K562 (cell line): Measurements from ENCODE around the gene ROBO1. TPM values are rescaled to one million over a fixed set of nuclear protein-coding genes. Genes with fewer than 3 reads are reported as not detected.

ENCODE experiments used
- ATAC-seq: fragments of 200-7000 bp; cut with Tn5 transposase; 3 replicates; pipeline ENCODE4 v1.9.1; 2020; ENCODE audit warnings: moderate library complexity
- BruUV-seq: library from RNA; stranded (reverse); fragments of 400-500 nt; replicated peaks from 2 replicates; lab custom pipeline; 2021; lab: Mats Ljungman, UMichigan
- CTCF ChIA-PET: fragments of 300-600 bp; formaldehyde crosslinking; extraction: SDS; loops from one replicate; lab custom pipeline; 2021; ENCODE audit warnings: low intra/inter-chr PET ratio; lab: Yijun Ruan, JAX
- POLR2A ChIA-PET: fragments of 300-600, 350-650 bp; sonication (Branson Sonifier 250); formaldehyde crosslinking; extraction: SDS; loops from one replicate; lab custom pipeline; 2021; ENCODE audit warnings: antibody characterized with exemption, inconsistent platforms; lab: Yijun Ruan, JAX
- DNase-seq, 4 experiments: peaks; one replicate each; pipeline versions ENCODE4 v3.0.0 to v3.0.0-alpha.2; 2011 to 2018; ENCODE audit warnings: low spot score in 3 of 4, mixed read lengths in 3 of 4; ENCODE audit errors: extremely low read depth in 1 of 4
- FAIRE-seq: peaks from 2 replicates; lab custom pipeline; 2011; peaks lifted over from hg19 to GRCh38; lab: Jason Lieb, UNC
- H2AFZ ChIP-seq: 2 replicates; pipeline ENCODE4 v1.6.0; 2011; ENCODE audit warnings: low read depth, low read length, control low read depth, inconsistent platforms
- H3K27ac ChIP-seq: fragments of 200-600 bp; 3 replicates; pipeline ENCODE4 v1.8.0; 2011; ENCODE audit warnings: low read depth, mild to moderate bottlenecking, control low read depth, inconsistent platforms, low read length, moderate library complexity, mixed read lengths; ENCODE audit errors: extremely low read depth
- H3K27me3 ChIP-seq, 2 experiments: fragments of 300-600 bp in 1 of 2; 2 replicates in 1 of 2; 3 replicates in 1 of 2; pipeline versions ENCODE4 v1.6.0 to v1.8.0; 2011; ENCODE audit warnings: inconsistent platforms in 2 of 2, low read length in 2 of 2, mild to moderate bottlenecking in 1 of 2, mixed read lengths in 1 of 2, moderate library complexity in 1 of 2; ENCODE audit not compliant: control insufficient read depth in 2 of 2, insufficient read depth in 2 of 2
- H3K36me3 ChIP-seq: fragments of 300-600 bp; 3 replicates; pipeline ENCODE4 v1.8.0; 2011; ENCODE audit warnings: mild to moderate bottlenecking, low read length, inconsistent platforms; ENCODE audit not compliant: control insufficient read depth, insufficient read depth
- H3K4me1 ChIP-seq, 2 experiments: fragments of 200-600 bp in 1 of 2; replicated peaks in 1 of 2; 2 replicates in 1 of 2; 3 replicates in 1 of 2; pipeline versions ENCODE4 v1.5.1 to v1.8.0; 2011; ENCODE audit warnings: inconsistent platforms in 2 of 2, low read length in 2 of 2, mild to moderate bottlenecking in 1 of 2, mixed read lengths in 1 of 2, moderate library complexity in 1 of 2; ENCODE audit not compliant: control insufficient read depth in 2 of 2, insufficient read depth in 2 of 2
- H3K4me2 ChIP-seq: 2 replicates; pipeline ENCODE4 v1.6.1; 2011; ENCODE audit warnings: low read length, control low read depth, inconsistent platforms, mixed read lengths; ENCODE audit not compliant: insufficient read depth
- H3K4me3 ChIP-seq: fragments of 200-600 bp; sonication (generic), shearing (Covaris generic); 2 replicates; pipeline ENCODE4 v1.5.1; 2016; ENCODE audit warnings: control low read depth, inconsistent platforms
- H3K79me2 ChIP-seq: fragments of 200-600 bp; 3 replicates; pipeline ENCODE4 v1.8.0; 2011; ENCODE audit warnings: low read length, inconsistent platforms; ENCODE audit not compliant: control insufficient read depth, insufficient read depth
- H3K9ac ChIP-seq, 2 experiments: 2 replicates each; pipeline versions ENCODE4 v1.6.0 to v1.6.1; 2011; ENCODE audit warnings: low read depth in 2 of 2, low read length in 2 of 2, control low read depth in 1 of 2, inconsistent platforms in 1 of 2, mild to moderate bottlenecking in 1 of 2, mixed read lengths in 1 of 2; ENCODE audit not compliant: insufficient read depth in 1 of 2
- H3K9me1 ChIP-seq: one replicate; pipeline ENCODE4 v1.6.0; 2011; ENCODE audit warnings: inconsistent platforms, mild to moderate bottlenecking, low read length, moderate library complexity; ENCODE audit not compliant: control insufficient read depth, insufficient read depth
- H3K9me3 ChIP-seq: replicated peaks from 2 replicates; pipeline ENCODE4 v1.5.1; 2011; ENCODE audit warnings: low read depth, low read length, inconsistent platforms; ENCODE audit not compliant: control insufficient read depth, insufficient read depth
- H4K20me1 ChIP-seq: replicated peaks from 2 replicates; pipeline ENCODE4 v1.6.1; 2011; ENCODE audit warnings: low read length, inconsistent platforms, mixed read lengths; ENCODE audit not compliant: control insufficient read depth, insufficient read depth
- CAMTA2 ChIP-seq: fragments of 250-450 bp; sonication (Bioruptor Pico); conservative IDR thresholded peaks from 2 replicates; pipeline ENCODE4 v1.5.1; 2022
- COPS2 ChIP-seq: fragments of 450-650 bp; conservative IDR thresholded peaks from 2 replicates; pipeline ENCODE4 v1.6.1; 2016; ENCODE audit warnings: mild to moderate bottlenecking, moderate library complexity
- DNMT1 ChIP-seq: fragments of 450-650 bp; IDR thresholded peaks from 2 replicates; pipeline ENCODE4 v1.6.1; 2016; ENCODE audit warnings: antibody characterized with exemption, mild to moderate bottlenecking
- ELK1 ChIP-seq: sonication (generic); formaldehyde crosslinking; IDR thresholded peaks from 2 replicates; pipeline ENCODE4 v1.8.1; 2022; ENCODE audit warnings: missing genetic modification reagents
- HDAC6 ChIP-seq: IDR thresholded peaks from 2 replicates; pipeline ENCODE4 v1.6.1; 2012; ENCODE audit warnings: low read depth, mild to moderate bottlenecking, control low read depth, inconsistent platforms, low read length, moderate library complexity
- HIVEP1 ChIP-seq: fragments of 250-450 bp; sonication (Bioruptor Pico); IDR thresholded peaks from 2 replicates; pipeline ENCODE4 v1.4.0; 2020; ENCODE audit warnings: mild to moderate bottlenecking
- LEF1 ChIP-seq: fragments of 450-650 bp; IDR thresholded peaks from 2 replicates; pipeline ENCODE4 v1.6.1; 2016; ENCODE audit warnings: mild to moderate bottlenecking
- NBN ChIP-seq: fragments of 450-650 bp; IDR thresholded peaks from 2 replicates; pipeline ENCODE4 v1.6.1; 2016; ENCODE audit warnings: low read depth, mild to moderate bottlenecking
- NFXL1 ChIP-seq: fragments of 450-650 bp; formaldehyde crosslinking; IDR thresholded peaks from 2 replicates; pipeline ENCODE4 v1.4.0; 2021; ENCODE audit warnings: mild to moderate bottlenecking
- NUFIP1 ChIP-seq: fragments of 450-650 bp; IDR thresholded peaks from 2 replicates; pipeline ENCODE4 v1.6.1; 2018; ENCODE audit not compliant: partially characterized antibody
- PTRF ChIP-seq: fragments of 450-650 bp; IDR thresholded peaks from 2 replicates; pipeline ENCODE4 v1.6.1; 2016; ENCODE audit warnings: mild to moderate bottlenecking, missing genetic modification characterization, missing compliant biosample characterization
- SRSF7 ChIP-seq: fragments of 200-400 bp; formaldehyde crosslinking; optimal IDR thresholded peaks from 2 replicates; pipeline ENCODE3; 2017; ENCODE audit warnings: mild to moderate bottlenecking, low read depth, low read length
- TAL1 ChIP-seq: fragments of 450-650 bp; IDR thresholded peaks from 2 replicates; pipeline ENCODE4 v1.6.1; 2016; ENCODE audit warnings: mild to moderate bottlenecking
- ZBTB49 ChIP-seq: sonication (generic); formaldehyde crosslinking; IDR thresholded peaks from 2 replicates; pipeline ENCODE4 v1.8.0; 2022; ENCODE audit warnings: missing genetic modification reagents, mild to moderate bottlenecking, borderline replicate concordance
- ZFP1 ChIP-seq: fragments of 450-650 bp; formaldehyde crosslinking; IDR thresholded peaks from 2 replicates; pipeline ENCODE4 v1.4.0; 2020; ENCODE audit warnings: mild to moderate bottlenecking, mixed read lengths
- ZNF586 ChIP-seq: fragments of 450-650 bp; formaldehyde crosslinking; conservative IDR thresholded peaks from 2 replicates; pipeline ENCODE4 v1.4.0; 2020; ENCODE audit warnings: mild to moderate bottlenecking, moderate library complexity
- WGBS: fragments of 100-300 bp; shearing (Covaris generic); methylation state at CpG from one replicate; pipeline ENCODE4 v1.1.6; 2016; ENCODE audit warnings: low coverage, mixed read lengths; ENCODE audit not compliant: insufficient coverage; ENCODE audit errors: missing lambda C conversion rate; 5-methylcytosine and 5-hydroxymethylcytosine counted together
- in situ Hi-C: fragments of 300-500 bp; cut with MboI; formaldehyde crosslinking; loops from 4 replicates; pipeline ENCODE4 v1.15.0; 2018; ENCODE audit warnings: inconsistent platforms, mixed read lengths
- intact Hi-C: fragments of 100-400 bp; cut with micrococcal nuclease; formaldehyde crosslinking; loops from 2 replicates; pipeline ENCODE4 v1.14.2; 2022
- polyA plus RNA-seq, 8 experiments: library from polyadenylated mRNA; depleted of rRNA in 4 of 8; stranded (reverse) in 5 of 8; unstranded in 3 of 8; fragments of >200 nt; fragmentation: Nextera tagmentation in 2 of 8; fragmentation: Illumina TruSeq in 1 of 8; extraction: Ambion mirVana in 2 of 8; extraction: Trizol in 1 of 8; gene quantifications; 2 replicates each; pipeline versions ENCODE4 v1.2.1 to v1.2.3, GENCODE V29; 2011 to 2014; ENCODE audit warnings: inconsistent platforms in 1 of 8, missing spikeins in 1 of 8
- total RNA-seq, 7 experiments: library from RNA; depleted of rRNA in 6 of 7; stranded (reverse); fragments of >200 nt in 6 of 7; fragmentation: Illumina TruSeq in 2 of 7; extraction: Trizol in 2 of 7; gene quantifications; 2 replicates each; pipeline versions ENCODE4 v1.2.1 to v1.2.3, GENCODE V29; 2011 to 2021; ENCODE audit warnings: low replicate concordance in 1 of 7
- TF ChIP-seq, protein P1 (sequence below), 2 experiments: fragments of 450-650 bp in 1 of 2; sonication (generic) in 1 of 2; formaldehyde crosslinking in 1 of 2; IDR thresholded peaks in 1 of 2; conservative IDR thresholded peaks in 1 of 2; 2 replicates each; pipeline versions ENCODE4 v1.6.1 to v1.8.1; 2016 to 2023; ENCODE audit warnings: mild to moderate bottlenecking in 2 of 2, moderate library complexity in 2 of 2, inconsistent platforms in 1 of 2, missing genetic modification reagents in 1 of 2

Gene ROBO1
- total and polyA plus RNA-seq, 9 of the 15 experiments (the other 6 are each of a cell fraction or from before 2014, with no cell fraction given): 0.01 to 0.53 (median 0.17) TPM; not detected in 5

DNA sequence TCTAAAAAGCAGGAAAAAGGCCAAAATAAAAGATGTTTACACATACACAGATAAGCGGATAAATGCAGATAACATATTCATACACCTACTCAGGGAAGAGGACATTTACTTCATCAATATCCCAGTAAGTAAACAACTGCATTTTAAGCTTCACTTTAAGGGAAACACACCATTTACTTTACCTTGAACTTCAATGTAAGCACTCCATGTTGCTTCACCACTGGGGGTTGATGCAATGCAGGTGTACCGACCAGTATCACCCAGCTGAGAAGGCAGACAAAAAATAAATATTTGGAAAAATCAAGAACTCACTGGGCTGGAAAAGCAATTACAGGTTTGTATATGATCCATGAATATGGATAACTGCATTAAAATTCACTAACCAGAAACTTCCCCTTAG is 1099.5 kb downstream of the ROBO1 start:
- Histone ChIP-seq H3K27ac (no peak overlapping the region), H3K9me1 (no peaks in the 10 kb centered on the region), H4K20me1 (no peaks in the 10 kb centered on the region), H3K27me3 (no peaks in the 10 kb centered on the region), H3K36me3 (no peaks in the 10 kb centered on the region), H2AFZ (no peak overlapping the region), H3K9me3 (no peaks in the 10 kb centered on the region), H3K4me1 (no peaks in the 10 kb centered on the region), H3K4me2 (no peak overlapping the region), H3K9ac (no peak overlapping the region), H3K4me3 (no peak overlapping the region), H3K79me2 (no peaks in the 10 kb centered on the region)
- CTCF ChIA-PET: no interaction called here
- DNase-seq (no peak), FAIRE-seq (no peak), ATAC-seq (no peak)
- POLR2A ChIA-PET: no interaction called here
- BruUV-seq: no TSS peak
- no peak for TF ChIP-seq ZBTB49 (CRISPR knock-in tag)
- no peak for TF ChIP-seq LEF1
- TF ChIP-seq TAL1: no peak
- no peak for TF ChIP-seq CAMTA2
- no peak for TF ChIP-seq NUFIP1
- TF ChIP-seq ZNF586 (CRISPR knock-in tag): no peak
- TF ChIP-seq NBN: no peak
- no peak for TF ChIP-seq SRSF7
- no peak for TF ChIP-seq COPS2
- TF ChIP-seq NFXL1: no peak
- TF ChIP-seq ELK1 (CRISPR knock-in tag): no peak
- TF ChIP-seq ZFP1: no peak
- no peak for TF ChIP-seq HDAC6
- no peak for TF ChIP-seq PTRF (tag)
- TF ChIP-seq HIVEP1 (CRISPR knock-in tag): no peak
- TF ChIP-seq, protein P1, sequence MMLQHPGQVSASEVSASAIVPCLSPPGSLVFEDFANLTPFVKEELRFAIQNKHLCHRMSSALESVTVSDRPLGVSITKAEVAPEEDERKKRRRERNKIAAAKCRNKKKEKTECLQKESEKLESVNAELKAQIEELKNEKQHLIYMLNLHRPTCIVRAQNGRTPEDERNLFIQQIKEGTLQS (IDR thresholded peaks at IDR 0.05): no peak
- TF ChIP-seq, protein P1 (CRISPR knock-in tag; conservative IDR thresholded peaks at IDR 0.05): no peak
- no peak for TF ChIP-seq DNMT1
- in situ Hi-C loops: loop anchor here (25.0 kb wide), 2 partner anchors 369 to 819 kb away; no protein-coding TSS in a partner anchor
- whole genome bisulfite sequencing: 4% methylated on average over 2 of the region's 2 CpGs
- intact Hi-C loops: no loop called here
